HG03378 (cell line): ENCODE measurements around the gene ARAF.

Experiments
- ATAC-seq: cut with Tn5 transposase; IDR thresholded peaks from one replicate; pipeline ENCODE4 v1.9.1; 2021; ENCODE audit warnings: mild to moderate bottlenecking, moderate library complexity; ENCODE audit not compliant: unreplicated experiment

The ARAF gene

DNA sequence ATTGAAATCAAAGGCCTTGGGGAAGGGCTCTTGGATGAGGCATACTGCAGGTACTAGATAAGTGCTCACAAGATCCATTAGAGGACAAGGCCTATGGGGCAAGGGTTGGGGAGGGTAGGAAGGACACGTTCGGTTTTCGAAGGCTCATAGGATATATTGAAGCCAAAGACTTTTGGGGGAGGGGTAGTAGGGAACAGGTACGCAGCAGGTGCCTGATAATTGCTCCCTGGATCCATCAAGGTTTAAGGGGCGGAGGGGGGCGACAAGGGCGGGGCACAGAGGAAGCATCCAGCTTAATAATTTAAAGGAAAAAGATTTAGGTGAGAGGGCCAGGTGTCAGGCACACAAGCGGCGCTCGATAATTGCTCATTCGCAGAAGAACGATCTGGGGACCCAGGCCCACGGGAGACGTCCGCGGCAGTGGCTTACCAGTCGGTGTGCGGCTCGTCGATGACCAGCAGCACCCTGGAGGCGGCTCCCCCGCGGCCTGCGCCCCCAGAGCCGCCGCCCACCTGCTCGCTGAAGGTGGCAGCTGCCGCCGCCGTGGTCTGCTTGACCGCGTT, 58.0 kb downstream of the ARAF start:
- no peak for ATAC-seq

DNA sequence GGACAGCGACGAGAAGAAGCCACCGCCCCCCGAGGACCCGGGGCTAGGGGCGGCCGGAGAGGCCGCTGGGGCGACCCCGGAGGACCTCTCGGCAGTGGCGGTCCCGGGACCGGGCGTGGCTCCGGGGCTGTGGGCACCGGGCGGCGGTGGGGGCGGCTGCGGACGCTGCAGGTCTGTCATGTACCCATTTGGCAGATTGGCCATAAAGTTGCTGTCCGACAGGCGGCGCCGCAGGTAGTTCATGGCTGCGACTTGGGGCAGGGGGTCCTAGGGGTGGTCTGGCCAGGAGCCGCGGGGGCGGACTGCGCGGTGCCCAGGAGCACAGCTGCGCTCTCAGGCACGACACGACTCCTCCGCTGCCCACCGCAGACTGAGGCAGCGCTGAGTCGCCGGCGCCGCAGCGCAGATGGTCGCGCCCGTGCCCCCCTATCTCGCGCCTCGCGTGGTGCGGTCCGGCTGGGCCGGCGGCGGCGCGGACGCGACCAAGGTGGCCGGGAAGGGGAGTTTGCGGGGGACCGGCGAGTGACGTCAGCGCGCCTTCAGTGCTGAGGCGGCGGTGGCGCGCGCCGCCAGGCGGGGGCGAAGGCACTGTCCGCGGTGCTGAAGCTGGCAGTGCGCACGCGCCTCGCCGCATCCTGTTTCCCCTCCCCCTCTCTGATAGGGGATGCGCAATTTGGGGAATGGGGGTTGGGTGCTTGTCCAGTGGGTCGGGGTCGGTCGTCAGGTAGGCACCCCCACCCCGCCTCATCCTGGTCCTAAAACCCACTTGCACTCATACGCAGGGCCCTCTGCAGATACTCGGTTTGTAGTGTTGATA, 58.7 kb downstream of the ARAF start, which contains the start of gene SYN1:
SYN1 (minus strand) TSS at position 372 of the 817 bp plus-strand sequence; CDS start at position 243, 129 bp downstream.
- ATAC-seq: no peak

DNA sequence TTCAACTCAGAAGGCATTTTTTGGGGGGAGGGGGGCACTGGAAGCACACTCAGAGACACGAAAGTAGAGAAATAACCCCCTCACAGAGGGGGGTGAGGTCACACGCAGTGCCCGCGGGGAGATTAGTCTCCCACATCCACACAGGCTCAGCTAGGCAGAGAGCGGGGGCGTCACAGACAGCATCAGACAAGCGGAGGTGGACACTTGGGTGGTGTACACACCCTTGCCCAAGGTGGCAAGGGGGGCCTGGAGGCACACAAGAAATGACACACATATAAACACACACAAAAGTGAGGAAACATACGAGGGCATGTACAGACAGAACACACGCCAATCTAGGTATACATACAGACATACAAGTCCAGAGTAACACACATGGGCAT, 59.3 kb downstream of the ARAF start:
- ATAC-seq: no peak
